Tibial artery (tissue), 4 donors: ENCODE measurements around the gene MPO.

Experiments
- DNase-seq, 2 donors: peaks; one replicate each; pipeline ENCODE4 v3.0.0-alpha.2; 2019
- H3K27ac ChIP-seq, 2 donors: fragments of 200-600 bp; sonication (generic) in 1 of 2; 1 replicate in 1 of 2; 2 replicates in 1 of 2; pipeline ENCODE4 v1.5.1; 2018 to 2019; ENCODE audit warnings: mild to moderate bottlenecking in 1 of 2
- H3K27me3 ChIP-seq, 2 donors: fragments of 200-600 bp; sonication (generic) in 1 of 2; one replicate each; pipeline versions ENCODE4 v1.5.1 to v1.6.0; 2016 to 2019
- H3K36me3 ChIP-seq, 3 donors: fragments of 200-600 bp; sonication (generic) in 2 of 3; one replicate each; pipeline ENCODE4 v1.5.1; 2016 to 2019; ENCODE audit warnings: mild to moderate bottlenecking in 2 of 3
- H3K4me1 ChIP-seq, 4 donors: fragments of 200-600 bp; sonication (generic) in 2 of 4; 1 replicate in 3 of 4; 2 replicates in 1 of 4; pipeline ENCODE4 v1.5.1; 2016 to 2019
- H3K4me3 ChIP-seq, 2 donors: fragments of 200-600 bp; sonication (generic) in 1 of 2; 1 replicate in 1 of 2; 2 replicates in 1 of 2; pipeline ENCODE4 v1.5.1; 2018 to 2019; ENCODE audit warnings: mild to moderate bottlenecking in 2 of 2
- H3K9me3 ChIP-seq, 3 donors: fragments of 200-600 bp; sonication (generic) in 1 of 3; one replicate each; pipeline ENCODE4 v1.5.1; 2016 to 2019
- CTCF ChIP-seq, 2 experiments: fragments of 200-600 bp in 1 of 2; fragments of 450-650 bp in 1 of 2; IDR thresholded peaks; one replicate each; pipeline ENCODE4 v1.5.1; 2017 to 2019; ENCODE audit warnings: antibody characterized with exemption in 2 of 2, mild to moderate bottlenecking in 1 of 2, moderate library complexity in 1 of 2
- intact Hi-C: fragments of 100-400 bp; cut with DNase I; formaldehyde crosslinking; loops from one replicate; pipeline ENCODE4 v1.15.0; 2023; ENCODE audit warnings: low total_unique reads

MPO gene

GRCh38 chr17:58279736-58280479, 827 bp downstream of the MPO start:
- H3K4me3 ChIP-seq: no peak overlapping the region
- intact Hi-C loops: no loop called here
- H3K27ac ChIP-seq: no peak overlapping the region

GRCh38 chr17:58279016-58279711, 1.6 kb downstream of the MPO start:
- H3K27ac ChIP-seq: no peak overlapping the region
- TF ChIP-seq CTCF (IDR thresholded peaks at IDR 0.05): no peak

More at GRCh38 chr17:58279736-58280479, 827 bp downstream of the MPO start:
- Histone ChIP-seq H3K9me3 (no peaks in the 10 kb centered on the region), H3K4me1 (peaks cover 0 to 12% (median 7%) of the 10 kb centered on the region in 4 donors), H3K27me3 (peaks cover 0 to 23% of the 10 kb centered on the region in 2 donors), H3K36me3 (no peaks in the 10 kb centered on the region)
- DNase-seq: no peak
- TF ChIP-seq CTCF (IDR thresholded peaks at IDR 0.05): no peak

GRCh38 chr17:58278661-58279015, 2.1 kb downstream of the MPO start:
- Histone ChIP-seq H3K9me3 (no peaks in the 10 kb centered on the region), H3K4me3 (peak overlapping the region in 1 of 2 donors; percentile 24), H3K36me3 (no peaks in the 10 kb centered on the region), H3K27ac (no peak overlapping the region), H3K27me3 (peaks cover 0 to 23% of the 10 kb centered on the region in 2 donors), H3K4me1 (peaks cover 0 to 12% (median 7%) of the 10 kb centered on the region in 4 donors)
- no peak for TF ChIP-seq CTCF (IDR thresholded peaks at IDR 0.05)
- intact Hi-C loops: no loop called here
- DNase-seq: no peak

More at GRCh38 chr17:58279016-58279711, 1.6 kb downstream of the MPO start:
- Histone ChIP-seq H3K9me3 (no peaks in the 10 kb centered on the region), H3K36me3 (no peaks in the 10 kb centered on the region), H3K4me3 (peak overlapping the region in 1 of 2 donors; percentile 24), H3K4me1 (peaks cover 0 to 12% (median 7%) of the 10 kb centered on the region in 4 donors), H3K27me3 (peaks cover 0 to 23% of the 10 kb centered on the region in 2 donors)
- no peak for DNase-seq
- intact Hi-C loops: no loop called here

GRCh38 chr17:58277802-58278595, 2.7 kb downstream of the MPO start:
- H3K36me3 ChIP-seq: no peaks in the 10 kb centered on the region
- H3K27ac ChIP-seq: no peak overlapping the region
- intact Hi-C loops: no loop called here
- DNase-seq: no peak
- no peak for TF ChIP-seq CTCF (IDR thresholded peaks at IDR 0.05)
- H3K9me3 ChIP-seq: no peaks in the 10 kb centered on the region
- H3K27me3 ChIP-seq: peaks cover 0 to 22% of the 10 kb centered on the region in 2 donors
- peaks cover 0 to 12% (median 7%) of the 10 kb centered on the region in 4 donors for H3K4me1 ChIP-seq
- H3K4me3 ChIP-seq: no peak overlapping the region

GRCh38 chr17:58277107-58277801, 3.5 kb downstream of the MPO start:
- intact Hi-C loops: no loop called here
- H3K36me3 ChIP-seq: no peaks in the 10 kb centered on the region
- DNase-seq: no peak

More at GRCh38 chr17:58277107-58277801, 3.5 kb downstream of the MPO start:
- Histone ChIP-seq H3K27ac (no peak overlapping the region), H3K9me3 (no peaks in the 10 kb centered on the region), H3K4me1 (peaks cover 0 to 12% (median 7%) of the 10 kb centered on the region in 4 donors), H3K27me3 (peaks cover 0 to 22% of the 10 kb centered on the region in 2 donors), H3K4me3 (no peak overlapping the region)
- TF ChIP-seq CTCF (IDR thresholded peaks at IDR 0.05): no peak
